ENCODE data around the gene DECR2. TPM values are rescaled to one million over a fixed set of nuclear protein-coding genes. Genes with fewer than 3 reads are reported as not detected.

Gene DECR2
- total and polyA plus RNA-seq, 4 donors, result 42.2 to 210 (median 126) TPM

- WGBS, result 96% methylated on average over 18 of the region's 18 CpGs
- peaks cover 0 to 21% (median 4%) of the 10 kb centered on the region in 4 donors for H3K36me3 ChIP-seq (ENCODE audit: control insufficient read depth in 4 of 4, insufficient read depth in 3 of 4, low read depth in 1 of 4, low read length in 3 of 4)
- no peak for DNase-seq (ENCODE audit: low spot score)
Measured at GRCh38 chr16:367333-367903, 34.3 kb upstream of the DECR2 start.

GRCh38 chr16:368388-369158, 33.1 kb upstream of the DECR2 start:
- peaks cover 4 to 18% (median 15%) of the 10 kb centered on the region in 4 donors for H3K4me1 ChIP-seq (ENCODE audit: control insufficient read depth in 4 of 4, insufficient read depth in 4 of 4, low read length in 3 of 4)
- TF ChIP-seq YY1 (IDR thresholded peaks at IDR 0.05) (no peak), NR2F2 (IDR thresholded peaks at IDR 0.05) (no peak), SP1 (IDR thresholded peaks at IDR 0.05) (no peak), REST (IDR thresholded peaks at IDR 0.05) (no peak), RXRA (IDR thresholded peaks at IDR 0.05) (no peak), RAD21 (IDR thresholded peaks at IDR 0.05) (no peak), MAX (IDR thresholded peaks at IDR 0.05) (no peak), HNF4G (IDR thresholded peaks at IDR 0.05) (no peak), FOXA2 (IDR thresholded peaks at IDR 0.05) (no peak), FOXA1 (IDR thresholded peaks at IDR 0.05) (no peak), TAF1 (conservative IDR thresholded peaks at IDR 0.05) (no peak), CTCF (IDR thresholded peaks at IDR 0.05; ENCODE audit: low read depth, low read length, missing input control) (no peak), HNF4A (conservative IDR thresholded peaks at IDR 0.05) (no peak), JUND (IDR thresholded peaks at IDR 0.05) (no peak)
- no peak overlapping the region for H3K27ac ChIP-seq (ENCODE audit: low read depth in 1 of 2, low read length in 2 of 2)
- WGBS, result 95% methylated on average over 29 of the region's 29 CpGs
- H3K27me3 ChIP-seq (ENCODE audit: control insufficient read depth in 4 of 4, insufficient read depth in 4 of 4, low read length in 3 of 4), result no peaks in the 10 kb centered on the region
- H3K36me3 ChIP-seq (ENCODE audit: control insufficient read depth in 4 of 4, insufficient read depth in 3 of 4, low read depth in 1 of 4, low read length in 3 of 4), result peaks cover 0 to 26% (median 6%) of the 10 kb centered on the region in 4 donors
- no peak for DNase-seq (ENCODE audit: low spot score)
- H3K9ac ChIP-seq (ENCODE audit: low read depth in 1 of 2, low read length in 2 of 2), result no peak overlapping the region
- H3K4me3 ChIP-seq (ENCODE audit: low read depth in 1 of 3, low read length in 3 of 3), result no peak overlapping the region
- no peaks in the 10 kb centered on the region for H3K9me3 ChIP-seq (ENCODE audit: control insufficient read depth in 4 of 4, low read length in 3 of 4)

More at GRCh38 chr16:367333-367903, 34.3 kb upstream of the DECR2 start:
- Histone ChIP-seq H3K4me1 (ENCODE audit: control insufficient read depth in 4 of 4, insufficient read depth in 4 of 4, low read length in 3 of 4) (peaks cover 4 to 19% (median 15%) of the 10 kb centered on the region in 4 donors), H3K9me3 (ENCODE audit: control insufficient read depth in 4 of 4, low read length in 3 of 4) (no peaks in the 10 kb centered on the region), H3K27ac (ENCODE audit: low read depth in 1 of 2, low read length in 2 of 2) (no peak overlapping the region), H3K4me3 (ENCODE audit: low read depth in 1 of 3, low read length in 3 of 3) (no peak overlapping the region), H3K27me3 (ENCODE audit: control insufficient read depth in 4 of 4, insufficient read depth in 4 of 4, low read length in 3 of 4) (no peaks in the 10 kb centered on the region), H3K9ac (ENCODE audit: low read depth in 1 of 2, low read length in 2 of 2) (no peak overlapping the region)
- TF ChIP-seq MAX (IDR thresholded peaks at IDR 0.05), result no peak

All from liver (tissue), 9 donors.